Naive thymus-derived CD4-positive, alpha-beta T cell (primary cell): ENCODE results near the gene MFAP4. TPM values are rescaled to one million over a fixed set of nuclear protein-coding genes. Genes with fewer than 3 reads are reported as not detected.

Experiments used
- ATAC-seq: fragments of 150-1000 bp; cut with Tn5 transposase; 2 replicates; pipeline ENCODE4 v1.10.0; 2021; ENCODE audit warnings: mild to moderate bottlenecking, moderate library complexity
- CTCF ChIA-PET: fragments of 350-600 bp; sonication (Branson Sonifier 250); formaldehyde crosslinking; loops from one replicate; lab custom pipeline; 2021; ENCODE audit warnings: antibody characterized with exemption; lab: Charles Lee
- POLR2A ChIA-PET: fragments of 350-600 bp; sonication (Branson Sonifier 250); formaldehyde crosslinking; loops from one replicate; lab custom pipeline; 2021; ENCODE audit warnings: antibody characterized with exemption, inconsistent platforms; lab: Charles Lee
- DNase-seq, 9 donors: peaks; one replicate each; pipeline versions ENCODE4 v3.0.0 to v3.0.0-alpha.2; 2020 to 2022; ENCODE audit warnings: mixed read lengths in 1 of 9
- H3K27ac ChIP-seq: one replicate; pipeline ENCODE4 v1.7.0; 2013; ENCODE audit warnings: mild to moderate bottlenecking, low read depth, low read length, moderate library complexity
- H3K27me3 ChIP-seq, 2 donors: one replicate each; pipeline ENCODE4 v1.7.0; 2013; ENCODE audit warnings: low read length in 2 of 2, mild to moderate bottlenecking in 2 of 2, moderate library complexity in 2 of 2; ENCODE audit not compliant: control insufficient read depth in 2 of 2, insufficient read depth in 2 of 2
- H3K36me3 ChIP-seq, 3 experiments: 1 replicate in 2 of 3; 2 replicates in 1 of 3; pipeline ENCODE4 v1.7.0; 2013; ENCODE audit warnings: low read length in 3 of 3, mild to moderate bottlenecking in 3 of 3, moderate library complexity in 1 of 3; ENCODE audit not compliant: insufficient read depth in 3 of 3, control insufficient read depth in 2 of 3
- H3K4me1 ChIP-seq, 2 donors: one replicate each; pipeline ENCODE4 v1.7.0; 2013; ENCODE audit warnings: low read length in 2 of 2, mild to moderate bottlenecking in 2 of 2, moderate library complexity in 1 of 2; ENCODE audit not compliant: control insufficient read depth in 2 of 2, insufficient read depth in 2 of 2
- H3K4me3 ChIP-seq: 2 replicates; pipeline ENCODE4 v1.7.0; 2013; ENCODE audit warnings: mild to moderate bottlenecking, low read length
- H3K9me3 ChIP-seq, 3 experiments: 1 replicate in 2 of 3; 2 replicates in 1 of 3; pipeline ENCODE4 v1.7.0; 2013; ENCODE audit warnings: low read length in 3 of 3; ENCODE audit not compliant: control insufficient read depth in 2 of 3
- H3K27ac Mint-ChIP-seq, 9 donors: one replicate each; pipeline ENCODE4 v1.8.0; 2020 to 2022; ENCODE audit warnings: mixed read lengths in 9 of 9, mild to moderate bottlenecking in 8 of 9, moderate library complexity in 5 of 9, inconsistent platforms in 2 of 9
- H3K27me3 Mint-ChIP-seq, 5 donors: one replicate each; pipeline ENCODE4 v1.8.0; 2021 to 2022; ENCODE audit warnings: mixed read lengths in 5 of 5, mild to moderate bottlenecking in 1 of 5
- H3K36me3 Mint-ChIP-seq, 5 donors: one replicate each; pipeline ENCODE4 v1.8.0; 2020 to 2022; ENCODE audit warnings: mixed read lengths in 5 of 5, mild to moderate bottlenecking in 3 of 5, inconsistent platforms in 1 of 5
- H3K4me1 Mint-ChIP-seq, 7 donors: one replicate each; pipeline ENCODE4 v1.8.0; 2020 to 2022; ENCODE audit warnings: mixed read lengths in 7 of 7, mild to moderate bottlenecking in 3 of 7, inconsistent platforms in 1 of 7
- H3K4me3 Mint-ChIP-seq, 10 donors: one replicate each; pipeline ENCODE4 v1.8.0; 2020 to 2022; ENCODE audit warnings: mild to moderate bottlenecking in 10 of 10, mixed read lengths in 10 of 10, moderate library complexity in 6 of 10, inconsistent platforms in 2 of 10
- H3K9me3 Mint-ChIP-seq, 11 donors: one replicate each; pipeline ENCODE4 v1.8.0; 2020 to 2022; ENCODE audit warnings: mixed read lengths in 11 of 11, mild to moderate bottlenecking in 4 of 11, inconsistent platforms in 1 of 11, moderate library complexity in 1 of 11
- intact Hi-C, 2 donors: fragments of 100-400 bp; cut with micrococcal nuclease; formaldehyde crosslinking; loops; one replicate each; pipeline ENCODE4 v1.15.1; 2023
- microRNA-seq: library from miRNA; unstranded; fragments of <30 nt; microRNA quantifications from one replicate; pipeline ENCODE4 v1.2.0, GENCODE V29; 2022; ENCODE audit warnings: borderline microRNAs expressed
- polyA plus RNA-seq, 2 donors: library from polyadenylated mRNA; unstranded; fragments of 300-500 nt; fragmentation: Illumina TruSeq; gene quantifications; one replicate each; pipeline ENCODE4 v1.2.3, GENCODE V29; 2021
- total RNA-seq, 6 experiments: library from RNA in 5 of 6; stranded (reverse) in 5 of 6; gene quantifications; 1 replicate in 5 of 6; 2 replicates in 1 of 6; pipeline ENCODE4 v1.2.3 and lab custom pipeline; 2021 to 2026

Gene MFAP4
- total and polyA plus RNA-seq, 7 experiments from 2014 or later, result not detected

GRCh38 chr17:19336938-19337711 lies 49.9 kb downstream of the MFAP4 start:
- ATAC-seq, result no peak
- H3K4me1 Mint-ChIP-seq, result peaks cover 0 to 5% (median 0%) of the 10 kb centered on the region in 7 donors
- no peak for DNase-seq

GRCh38 chr17:19335951-19336631 lies 50.9 kb downstream of the MFAP4 start:
- ChIA-PET POLR2A (no interaction called here), CTCF (no interaction called here)
- Histone ChIP-seq H3K4me3 (no peak overlapping the region), H3K36me3 (no peaks in the 10 kb centered on the region), H3K4me1 (no peaks in the 10 kb centered on the region), H3K27ac (no peak overlapping the region), H3K9me3 (no peaks in the 10 kb centered on the region), H3K27me3 (no peaks in the 10 kb centered on the region)
- H3K27me3 Mint-ChIP-seq, result peaks cover 8 to 34% (median 22%) of the 10 kb centered on the region in 5 donors
- no peak for DNase-seq
- H3K4me3 Mint-ChIP-seq, result no peak overlapping the region
- H3K4me1 Mint-ChIP-seq, result peaks cover 0 to 5% (median 0%) of the 10 kb centered on the region in 7 donors
- no peaks in the 10 kb centered on the region for H3K9me3 Mint-ChIP-seq
- H3K27ac Mint-ChIP-seq, result no peak overlapping the region
- intact Hi-C loops, result no loop called here
- H3K36me3 Mint-ChIP-seq, result peaks cover 0 to 3% (median 0%) of the 10 kb centered on the region in 5 donors
- ATAC-seq, result no peak

More at GRCh38 chr17:19336938-19337711, 49.9 kb downstream of the MFAP4 start:
- intact Hi-C loops, result no loop called here
- Histone ChIP-seq H3K4me1 (no peaks in the 10 kb centered on the region), H3K36me3 (no peaks in the 10 kb centered on the region), H3K9me3 (no peaks in the 10 kb centered on the region), H3K4me3 (no peak overlapping the region), H3K27ac (no peak overlapping the region), H3K27me3 (no peaks in the 10 kb centered on the region)
- Mint-ChIP-seq H3K4me3 (no peak overlapping the region), H3K9me3 (no peaks in the 10 kb centered on the region), H3K36me3 (no peaks in the 10 kb centered on the region), H3K27ac (no peak overlapping the region), H3K27me3 (peaks cover 8 to 39% (median 29%) of the 10 kb centered on the region in 5 donors)
- ChIA-PET CTCF (no interaction called here), POLR2A (no interaction called here)

GRCh38 chr17:19334331-19334730 lies 52.7 kb downstream of the MFAP4 start:
- Histone ChIP-seq H3K4me3 (no peak overlapping the region), H3K36me3 (no peaks in the 10 kb centered on the region), H3K27me3 (no peaks in the 10 kb centered on the region), H3K4me1 (no peaks in the 10 kb centered on the region), H3K9me3 (no peaks in the 10 kb centered on the region), H3K27ac (no peak overlapping the region)
- DNase-seq (no peak), ATAC-seq (no peak)
- Mint-ChIP-seq H3K9me3 (no peaks in the 10 kb centered on the region), H3K27me3 (peaks cover 8 to 28% (median 14%) of the 10 kb centered on the region in 5 donors), H3K4me3 (no peak overlapping the region), H3K36me3 (peaks cover 0 to 3% (median 0%) of the 10 kb centered on the region in 5 donors), H3K27ac (no peak overlapping the region), H3K4me1 (peaks cover 0 to 5% (median 0%) of the 10 kb centered on the region in 7 donors)
- POLR2A ChIA-PET, result no interaction called here
- CTCF ChIA-PET, result no interaction called here
- intact Hi-C loops, result no loop called here

- POLR2A ChIA-PET, result no interaction called here
- intact Hi-C loops, result no loop called here
Observed at GRCh38 chr17:19333736-19334290, 53.2 kb downstream of the MFAP4 start.

More at GRCh38 chr17:19333736-19334290, 53.2 kb downstream of the MFAP4 start:
- CTCF ChIA-PET, result no interaction called here
- H3K27me3 Mint-ChIP-seq, result peaks cover 3 to 26% (median 9%) of the 10 kb centered on the region in 5 donors
- Histone ChIP-seq H3K36me3 (no peaks in the 10 kb centered on the region), H3K27ac (no peak overlapping the region), H3K9me3 (no peaks in the 10 kb centered on the region), H3K27me3 (no peaks in the 10 kb centered on the region), H3K4me1 (no peaks in the 10 kb centered on the region), H3K4me3 (no peak overlapping the region)
- peaks cover 0 to 5% (median 0%) of the 10 kb centered on the region in 7 donors for H3K4me1 Mint-ChIP-seq
- DNase-seq (no peak), ATAC-seq (no peak)
- no peak overlapping the region for H3K27ac Mint-ChIP-seq
- H3K9me3 Mint-ChIP-seq, result no peaks in the 10 kb centered on the region
- H3K4me3 Mint-ChIP-seq, result no peak overlapping the region
- H3K36me3 Mint-ChIP-seq, result peaks cover 0 to 3% (median 0%) of the 10 kb centered on the region in 5 donors

Small RNA genes lying within 50 kb of the gene (microRNA-seq; reads per million reads assigned to microRNA genes)
- gene MIR1180, result not detected

Other genes starting within 250 kb of the MFAP4 start
- gene EPN2, start 149.8 kb downstream of the MFAP4 start, total RNA-seq, result 1 to 10 TPM; 5.3 to 7.2 (median 6.4) TPM
- 10 to 100 TPM in 1 of 2 donors, 1 to 10 TPM in 1; 3.9 to 11.5 TPM for gene EPN2, start 149.8 kb downstream of the MFAP4 start, polyA plus RNA-seq
- 1 to 10 TPM in 4 of 5 experiments, under 1 TPM in 1; 0.58 to 5.0 (median 2.4) TPM for gene B9D1, start 24.5 kb downstream of the MFAP4 start, total RNA-seq
- gene B9D1, start 24.5 kb downstream of the MFAP4 start, polyA plus RNA-seq, result under 1 TPM in 1 of 2 donors, not detected in 1; 0.58 TPM
- gene MAPK7, start 8.7 kb downstream of the MFAP4 start, total RNA-seq, result 10 to 100 TPM; 18.7 to 50.5 (median 28.2) TPM
- 10 to 100 TPM in 1 of 2 donors, 1 to 10 TPM in 1; 4.3 to 12.9 TPM for gene MAPK7, start 8.7 kb downstream of the MFAP4 start, polyA plus RNA-seq
- gene RNF112, start 24.0 kb upstream of the MFAP4 start, total RNA-seq, result 1 to 10 TPM in 3 of 5 experiments, under 1 TPM in 2; 0.54 to 2.3 (median 1.5) TPM
- gene RNF112, start 24.0 kb upstream of the MFAP4 start, polyA plus RNA-seq, result under 1 TPM in 1 of 2 donors, not detected in 1; 0.15 TPM
- gene SLC47A1, start 146.7 kb upstream of the MFAP4 start, total RNA-seq, result 1 to 10 TPM in 1 of 5 experiments, under 1 TPM in 1, not detected in 3; 0.21 to 2.7 TPM
- under 1 TPM in 1 of 2 donors, not detected in 1; 0.09 TPM for gene SLC47A1, start 146.7 kb upstream of the MFAP4 start, polyA plus RNA-seq